HepG2 (cell line): Measurements from ENCODE around the gene PHTF2. TPM values are rescaled to one million over a fixed set of nuclear protein-coding genes. Genes with fewer than 3 reads are reported as not detected.

Experiments
- ATAC-seq: fragments of 200-7000 bp; cut with Tn5 transposase; 3 replicates; pipeline ENCODE4 v1.9.1; 2020; ENCODE audit warnings: mild to moderate bottlenecking, moderate library complexity
- BruUV-seq: library from RNA; stranded (reverse); fragments of 400-500 nt; replicated peaks from 2 replicates; lab custom pipeline; 2021; lab: Mats Ljungman, UMichigan
- CTCF ChIA-PET: fragments of 300-600 bp; formaldehyde crosslinking; extraction: SDS; loops from one replicate; lab custom pipeline; 2021; ENCODE audit warnings: low total read pairs, inconsistent platforms, low intra/inter-chr PET ratio; lab: Yijun Ruan, JAX
- POLR2A ChIA-PET: fragments of 350-600 bp; sonication (Branson Sonifier 250); formaldehyde crosslinking; loops from one replicate; lab custom pipeline; 2020; ENCODE audit warnings: antibody characterized with exemption, inconsistent platforms; lab: Yijun Ruan, JAX
- DNase-seq: peaks from one replicate; pipeline ENCODE4 v3.0.0-alpha.2; 2015; ENCODE audit warnings: low spot score
- FAIRE-seq: peaks from 3 replicates; lab custom pipeline; 2011; peaks lifted over from hg19 to GRCh38; lab: Jason Lieb, UNC
- H2AFZ ChIP-seq: one replicate; pipeline ENCODE4 v1.6.1; 2011; ENCODE audit warnings: low read length, inconsistent platforms
- H3K27ac ChIP-seq: fragments of 300-600 bp; 3 replicates; pipeline ENCODE4 v1.8.0; 2011; ENCODE audit warnings: mixed run types, mild to moderate bottlenecking, mixed read lengths, low read length, inconsistent platforms; ENCODE audit not compliant: insufficient read depth; ENCODE audit errors: extremely low read length
- H3K27me3 ChIP-seq, 2 experiments: fragments of 200-600 bp in 1 of 2; 2 replicates in 1 of 2; 3 replicates in 1 of 2; pipeline versions ENCODE4 v1.6.0 to v1.8.0; 2011; ENCODE audit warnings: low read length in 2 of 2, mild to moderate bottlenecking in 2 of 2, moderate library complexity in 2 of 2, inconsistent platforms in 1 of 2; ENCODE audit not compliant: insufficient read depth in 2 of 2, control insufficient read depth in 1 of 2
- H3K36me3 ChIP-seq, 2 experiments: fragments of 200-600 bp in 1 of 2; replicated peaks in 1 of 2; 2 replicates in 1 of 2; 3 replicates in 1 of 2; pipeline versions ENCODE4 v1.5.1 to v1.8.0; 2011; ENCODE audit warnings: low read length in 2 of 2, inconsistent platforms in 1 of 2; ENCODE audit not compliant: insufficient read depth in 2 of 2, control insufficient read depth in 1 of 2
- H3K4me1 ChIP-seq: 2 replicates; pipeline ENCODE4 v1.5.1; 2012; ENCODE audit warnings: low read length, inconsistent platforms; ENCODE audit not compliant: insufficient read depth
- H3K4me2 ChIP-seq: 2 replicates; pipeline ENCODE4 v1.6.0; 2011; ENCODE audit warnings: low read depth, low read length, inconsistent platforms
- H3K4me3 ChIP-seq, 3 experiments: fragments of 200-600 bp in 1 of 3; sonication (generic), shearing (Covaris generic) in 1 of 3; replicated peaks in 1 of 3; 2 replicates each; pipeline ENCODE4 v1.5.1; 2011 to 2016; ENCODE audit warnings: low read length in 3 of 3, inconsistent platforms in 2 of 3, low read depth in 2 of 3, mild to moderate bottlenecking in 2 of 3, control low read depth in 1 of 3, mixed read lengths in 1 of 3; ENCODE audit not compliant: insufficient read depth in 1 of 3
- H3K79me2 ChIP-seq: one replicate; pipeline ENCODE4 v1.6.1; 2011; ENCODE audit warnings: low read length, inconsistent platforms; ENCODE audit not compliant: insufficient read depth
- H3K9ac ChIP-seq: 2 replicates; pipeline ENCODE4 v1.6.0; 2011; ENCODE audit warnings: mild to moderate bottlenecking, low read depth, low read length, inconsistent platforms; ENCODE audit not compliant: insufficient read depth
- H3K9me3 ChIP-seq: 2 replicates; pipeline ENCODE4 v1.5.1; 2012; ENCODE audit warnings: mild to moderate bottlenecking, low read length
- H4K20me1 ChIP-seq: 2 replicates; pipeline ENCODE4 v1.6.0; 2011; ENCODE audit warnings: inconsistent platforms, mild to moderate bottlenecking, low read length, moderate library complexity; ENCODE audit not compliant: insufficient read depth
- AKNA ChIP-seq: sonication (generic); formaldehyde crosslinking; IDR thresholded peaks from 2 replicates; pipeline ENCODE4 v1.4.0; 2020; ENCODE audit warnings: missing genetic modification reagents, borderline replicate concordance
- CAMTA2 ChIP-seq: sonication (generic); formaldehyde crosslinking; IDR thresholded peaks from 2 replicates; pipeline ENCODE4 v1.4.0; 2020; ENCODE audit warnings: mild to moderate bottlenecking, missing genetic modification reagents, borderline replicate concordance
- FOXO4 ChIP-seq: sonication (generic); formaldehyde crosslinking; conservative IDR thresholded peaks from 2 replicates; pipeline ENCODE4 v1.8.1; 2023; ENCODE audit warnings: missing genetic modification reagents
- HMGXB4 ChIP-seq, 2 experiments: sonication (generic) in 1 of 2; formaldehyde crosslinking in 1 of 2; IDR thresholded peaks; 2 replicates each; pipeline versions ENCODE4 v1.4.0 to v1.6.1; 2018 to 2020; ENCODE audit warnings: missing genetic modification reagents in 2 of 2, borderline replicate concordance in 1 of 2, low read depth in 1 of 2, mild to moderate bottlenecking in 1 of 2, missing biosample characterization in 1 of 2
- STAG1 ChIP-seq: sonication (generic); formaldehyde crosslinking; IDR thresholded peaks from 2 replicates; pipeline ENCODE4 v1.4.0; 2020; ENCODE audit warnings: missing genetic modification reagents
- ZNF326 ChIP-seq: sonication (generic); formaldehyde crosslinking; IDR thresholded peaks from 2 replicates; pipeline ENCODE4 v1.4.0; 2020; ENCODE audit warnings: missing genetic modification reagents, borderline replicate concordance
- ZNF576 ChIP-seq: sonication (generic); formaldehyde crosslinking; IDR thresholded peaks from 2 replicates; pipeline ENCODE4 v1.4.0; 2020; ENCODE audit warnings: mild to moderate bottlenecking, missing genetic modification reagents
- ZNF580 ChIP-seq: IDR thresholded peaks from 2 replicates; pipeline ENCODE4 v1.6.1; 2016; ENCODE audit warnings: low read depth, borderline replicate concordance
- ZNF775 ChIP-seq: sonication (generic); formaldehyde crosslinking; IDR thresholded peaks from 2 replicates; pipeline ENCODE4 v1.4.0; 2020; ENCODE audit warnings: missing genetic modification reagents, mild to moderate bottlenecking, moderate library complexity, borderline replicate concordance
- ZNF788 ChIP-seq: sonication (generic); formaldehyde crosslinking; IDR thresholded peaks from 2 replicates; pipeline ENCODE4 v1.5.0; 2020; ENCODE audit warnings: mild to moderate bottlenecking, missing genetic modification reagents, borderline replicate concordance
- ZNF883 ChIP-seq: sonication (generic); formaldehyde crosslinking; IDR thresholded peaks from 2 replicates; pipeline ENCODE4 v1.5.1; 2020; ENCODE audit warnings: mild to moderate bottlenecking, missing genetic modification reagents; ENCODE audit errors: not compliant biosample characterization
- WGBS: methylation state at CpG from one replicate; pipeline ENCODE4 v1.1.6; 2017; ENCODE audit warnings: low lambda C conversion rate; 5-methylcytosine and 5-hydroxymethylcytosine counted together
- in situ Hi-C: cut with HindIII; loops from 2 replicates; pipeline ENCODE4 v1.10.0; 2017; ENCODE audit warnings: low pct_unique_long_range_greater_than_20kb; ENCODE audit not compliant: extremely low pct_ligation_motif_present
- intact Hi-C: fragments of 100-400 bp; cut with micrococcal nuclease; formaldehyde crosslinking; loops from one replicate; pipeline ENCODE4 v1.10.0; 2022; ENCODE audit not compliant: unreplicated experiment
- polyA plus RNA-seq, 8 experiments: library from polyadenylated mRNA; depleted of rRNA in 3 of 8; stranded (reverse) in 7 of 8; unstranded in 1 of 8; fragments of >200 nt; fragmentation: Illumina TruSeq in 4 of 8; extraction: Trizol in 4 of 8; gene quantifications; 2 replicates each; pipeline versions ENCODE4 v1.2.1 to v1.2.3, GENCODE V29; 2011 to 2016; ENCODE audit warnings: low read depth in 4 of 8, missing spikeins in 1 of 8, mixed read lengths in 1 of 8; ENCODE audit not compliant: insufficient read depth in 1 of 8
- total RNA-seq, 5 experiments: library from RNA; depleted of rRNA; stranded (reverse); fragments of >200 nt; fragmentation: Illumina TruSeq; extraction: Trizol; gene quantifications; 2 replicates each; pipeline ENCODE4 v1.2.3, GENCODE V29; 2016; ENCODE audit warnings: low read depth in 1 of 5

Gene PHTF2
- total and polyA plus RNA-seq, 2 of the 13 experiments (the other 11 are each of a cell fraction or from before 2014, with no cell fraction given), result 7.4 to 10.2 TPM

- ATAC-seq (no peak), FAIRE-seq (no peak), DNase-seq (no peak)
- H4K20me1 ChIP-seq, result no peaks in the 10 kb centered on the region
- no peak overlapping the region for H2AFZ ChIP-seq
- H3K4me2 ChIP-seq, result no peak overlapping the region
- WGBS, result 72% methylated on average over 1 of the region's 1 CpG
- no peak overlapping the region for H3K9ac ChIP-seq
- intact Hi-C loops, result no loop called here
- POLR2A ChIA-PET, result no interaction called here
- TF ChIP-seq ZNF580 (CRISPR knock-in tag) (no peak), STAG1 (CRISPR knock-in tag) (no peak), CAMTA2 (no peak), FOXO4 (CRISPR knock-in tag) (no peak), ZNF788 (CRISPR knock-in tag) (no peak), ZNF576 (no peak), ZNF326 (no peak), ZNF775 (CRISPR knock-in tag) (no peak), ZNF883 (CRISPR knock-in tag) (no peak), HMGXB4 (CRISPR knock-in tag; IDR thresholded peaks at IDR 0.05; ENCODE audit: borderline replicate concordance in 1 of 2, low read depth in 1 of 2) (no peak), AKNA (CRISPR knock-in tag) (no peak)
- in situ Hi-C loops, result loop anchor here (5.0 kb wide), 1 partner anchor 100 kb away; no protein-coding TSS in a partner anchor
- peaks cover 4% of the 10 kb centered on the region; the same call in 1 of the 2 replicates for H3K4me1 ChIP-seq
- no peak overlapping the region for H3K27ac ChIP-seq
- CTCF ChIA-PET, result interaction anchor here (1.0 kb wide), 1 partner anchor 100 kb away, joined by 4 read pairs; no protein-coding TSS in a partner anchor
- H3K36me3 ChIP-seq, result peaks cover 0 to 9% of the 10 kb centered on the region in 2 experiments; a peak in 1 of 5 replicates
- H3K4me3 ChIP-seq, result no peak overlapping the region
- BruUV-seq, result no TSS peak
- H3K79me2 ChIP-seq, result peaks cover 40% of the 10 kb centered on the region
- no peaks in the 10 kb centered on the region for H3K9me3 ChIP-seq
- no peaks in the 10 kb centered on the region for H3K27me3 ChIP-seq
These were observed 41.0 kb upstream of the PHTF2 start for GRCh38 chr7:77757589-77757988.
